M059J (cell line): ENCODE measurements around the gene SORCS3. TPM values are rescaled to one million over a fixed set of nuclear protein-coding genes. Genes with fewer than 3 reads are reported as not detected.

Source experiments
- DNase-seq: peaks from one replicate; pipeline ENCODE4 v3.0.0-alpha.2; 2012; ENCODE audit warnings: low read depth
- total RNA-seq: library from RNA; depleted of rRNA; stranded (reverse); fragments of >200 nt; shearing (Covaris generic); gene quantifications from 2 replicates; pipeline ENCODE4 v1.2.3, GENCODE V29; 2014

SORCS3 gene
- total RNA-seq, 1 experiment from 2014 or later: not detected

DNA sequence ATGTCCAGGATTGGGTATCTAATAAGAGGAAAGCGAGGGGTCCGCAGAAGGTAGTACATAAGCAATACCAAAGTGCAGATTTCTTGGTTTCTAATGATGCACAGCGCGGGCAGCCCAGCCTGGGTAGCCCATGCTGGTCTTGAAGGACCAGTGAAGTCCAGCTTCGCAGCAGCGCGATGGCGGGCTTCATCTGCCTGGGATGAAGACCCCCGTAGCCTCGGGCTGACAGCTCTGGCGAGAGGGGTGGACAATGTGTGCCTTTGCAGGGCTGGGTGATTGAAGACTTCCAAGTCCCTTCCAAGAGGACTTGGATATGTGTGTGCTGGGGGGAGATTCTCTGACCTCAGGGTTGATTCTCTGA is 2.2 kb downstream of the SORCS3 start:
- DNase-seq: no peak

DNA sequence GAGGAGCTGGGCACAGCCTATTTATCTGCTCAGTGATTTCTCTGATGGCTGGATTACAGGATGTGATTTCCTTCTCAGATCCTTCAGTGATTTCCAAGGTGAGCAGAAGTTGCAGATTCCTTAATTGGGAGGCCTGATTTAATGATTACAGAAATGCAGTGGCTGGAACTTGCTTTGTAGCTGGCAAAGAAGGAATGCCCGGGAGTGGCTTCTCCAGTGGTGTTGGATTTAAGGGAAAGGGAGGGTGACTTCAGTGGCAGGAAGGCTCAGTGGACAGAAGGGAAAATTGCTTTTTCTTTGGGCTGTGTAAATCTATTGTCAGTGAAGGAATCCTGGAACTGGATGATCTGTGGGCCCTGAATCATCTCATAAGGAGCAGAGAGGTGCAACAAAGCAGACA is 5.1 kb downstream of the SORCS3 start:
- no peak for DNase-seq

DNA sequence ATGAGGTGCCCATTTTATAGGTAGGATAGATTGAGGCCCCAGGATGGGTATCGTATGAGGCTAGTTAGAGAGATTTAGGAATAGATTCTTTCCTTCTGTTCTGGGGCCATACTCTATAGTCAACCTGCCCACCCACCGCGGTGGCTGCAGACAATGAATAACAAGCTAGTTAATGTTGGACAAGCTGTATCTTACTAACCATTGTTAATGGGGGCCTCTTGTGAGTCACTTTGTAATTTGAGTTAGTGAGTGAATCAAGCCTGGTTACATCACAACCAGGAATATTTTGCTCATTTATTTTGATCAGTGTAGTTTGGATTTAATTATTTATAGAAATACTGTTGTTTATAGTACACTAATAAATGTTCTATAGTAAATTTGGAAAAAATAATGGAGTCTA is 7.3 kb downstream of the SORCS3 start:
- DNase-seq: no peak

DNA sequence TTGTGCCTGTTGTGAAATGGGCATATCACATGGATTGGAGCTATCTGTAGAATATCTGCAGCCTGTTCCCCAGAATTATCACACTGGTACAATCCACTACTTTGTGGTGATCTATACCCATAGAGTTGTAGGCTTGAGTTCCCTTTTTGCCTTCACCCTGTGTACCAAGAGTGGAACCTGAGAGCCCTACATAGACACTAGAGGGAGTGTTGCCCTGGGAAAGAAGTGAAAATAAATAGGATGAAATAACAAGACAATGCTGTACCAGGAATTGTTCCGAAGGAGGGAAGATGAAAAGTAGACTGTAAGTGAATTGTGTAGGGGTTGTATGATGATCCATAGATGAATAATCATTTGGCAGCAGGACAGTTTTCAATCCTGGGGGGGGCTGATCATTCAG is 9.0 kb downstream of the SORCS3 start:
- no peak for DNase-seq

DNA sequence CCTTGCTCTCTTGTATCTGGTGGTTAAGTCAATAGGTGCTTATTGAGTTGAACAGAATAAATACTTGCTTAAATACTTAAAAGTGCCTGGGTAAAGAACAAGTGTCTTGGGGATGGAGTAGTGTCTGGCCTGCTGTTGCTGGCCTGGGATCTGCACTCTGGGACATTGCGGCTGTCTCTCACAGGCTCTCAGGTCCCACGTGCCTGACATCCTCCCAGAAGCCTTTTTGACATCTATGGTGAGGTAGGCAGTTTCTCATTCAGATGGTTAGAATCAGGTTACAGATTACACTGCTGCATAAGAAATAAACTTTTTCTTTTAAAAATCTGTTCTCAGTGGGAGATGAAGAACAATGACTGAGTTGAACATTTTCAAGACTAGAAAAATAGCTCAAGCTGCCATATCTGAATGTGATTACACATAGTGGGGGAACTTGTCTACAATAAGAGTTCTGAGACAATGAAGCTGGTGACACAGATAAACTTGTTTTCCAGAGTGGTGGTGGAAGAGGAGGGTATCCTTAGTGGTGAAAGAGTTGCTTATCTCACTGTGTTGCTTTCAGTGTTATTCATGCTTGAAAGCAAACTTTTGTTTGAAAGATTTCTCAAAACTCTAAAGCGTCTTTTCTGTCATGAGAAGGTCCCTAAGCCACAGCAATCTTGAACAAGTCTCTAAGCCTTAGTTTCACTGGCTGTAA is 9.7 kb downstream of the SORCS3 start:
- DNase-seq: no peak

DNA sequence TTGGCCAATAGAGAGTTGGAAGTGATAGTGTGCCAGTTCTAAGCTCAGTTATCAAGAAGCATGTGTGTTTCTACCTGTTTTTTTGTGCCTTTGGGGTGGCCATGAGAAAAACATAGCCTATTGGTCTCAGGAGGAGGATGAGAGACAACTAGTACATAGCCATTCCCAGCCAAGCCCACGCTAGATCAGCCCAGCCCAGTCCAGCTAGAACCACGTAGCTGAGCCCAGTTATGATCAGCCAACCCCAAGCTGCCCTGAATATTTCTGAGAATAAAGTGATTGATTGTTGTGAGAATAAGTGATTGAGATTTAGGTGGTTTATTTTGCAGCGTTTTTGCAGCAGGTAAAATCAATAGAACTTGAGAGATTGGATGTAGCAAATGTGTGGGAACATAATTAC is 15.9 kb downstream of the SORCS3 start:
- DNase-seq: no peak

DNA sequence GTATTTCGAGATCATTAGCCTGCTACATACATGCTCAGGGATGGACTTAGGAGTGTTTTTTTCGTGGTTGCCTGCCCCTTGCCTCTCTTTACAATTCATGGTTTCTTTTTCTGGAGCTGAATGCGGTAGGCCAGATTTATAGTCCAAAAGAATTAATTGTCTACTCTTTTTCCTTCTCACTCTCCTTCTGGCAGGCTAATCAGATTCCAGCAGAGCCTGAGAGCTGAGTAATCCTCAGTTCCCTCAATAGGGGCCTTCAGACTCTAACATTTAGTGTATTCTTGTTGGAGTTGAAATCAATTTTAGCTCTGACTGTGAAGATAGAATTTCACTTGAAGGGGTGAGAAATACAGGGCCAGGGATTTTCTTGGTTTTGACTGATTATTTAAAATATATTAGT is 16.4 kb downstream of the SORCS3 start:
- DNase-seq: no peak

DNA sequence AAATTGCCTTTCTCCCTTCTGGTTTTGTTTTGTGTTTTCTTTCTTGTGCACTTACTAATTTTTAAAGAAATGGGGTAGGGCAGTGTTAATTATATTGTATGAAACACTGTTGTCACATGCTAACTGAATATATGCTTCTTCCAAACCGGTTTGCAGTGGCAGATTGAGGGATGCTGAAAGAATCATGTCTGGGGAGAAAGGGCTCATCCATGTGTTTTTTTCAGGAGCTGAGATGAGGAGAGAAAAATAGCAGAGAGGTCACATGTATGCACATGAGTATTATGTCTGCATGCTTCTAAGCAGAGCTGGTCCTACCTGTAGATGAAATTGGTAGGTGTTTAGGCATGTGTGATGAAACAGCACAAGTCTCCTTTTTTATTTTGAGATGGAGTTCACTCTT is 17.0 kb downstream of the SORCS3 start:
- DNase-seq: no peak

DNA sequence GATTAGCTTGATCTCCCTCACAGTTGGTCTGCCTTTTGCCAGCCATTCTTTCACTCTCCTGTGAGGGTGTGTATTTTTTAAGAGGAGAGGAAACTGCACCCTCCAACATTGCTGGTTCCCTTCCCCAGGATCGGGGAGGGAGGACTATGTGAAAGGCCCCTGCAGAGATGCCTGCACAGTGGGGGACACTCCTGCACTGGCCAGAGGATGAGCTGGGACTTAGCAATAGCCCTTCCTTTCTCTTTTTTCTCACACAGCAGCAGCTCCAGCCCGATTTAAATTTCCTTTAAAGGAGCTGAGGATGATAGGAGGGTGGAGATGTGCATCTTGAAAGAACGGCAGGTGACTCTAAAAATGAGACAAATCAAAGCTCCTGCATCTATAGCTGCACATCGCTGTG is 18.7 kb downstream of the SORCS3 start:
- no peak for DNase-seq

DNA sequence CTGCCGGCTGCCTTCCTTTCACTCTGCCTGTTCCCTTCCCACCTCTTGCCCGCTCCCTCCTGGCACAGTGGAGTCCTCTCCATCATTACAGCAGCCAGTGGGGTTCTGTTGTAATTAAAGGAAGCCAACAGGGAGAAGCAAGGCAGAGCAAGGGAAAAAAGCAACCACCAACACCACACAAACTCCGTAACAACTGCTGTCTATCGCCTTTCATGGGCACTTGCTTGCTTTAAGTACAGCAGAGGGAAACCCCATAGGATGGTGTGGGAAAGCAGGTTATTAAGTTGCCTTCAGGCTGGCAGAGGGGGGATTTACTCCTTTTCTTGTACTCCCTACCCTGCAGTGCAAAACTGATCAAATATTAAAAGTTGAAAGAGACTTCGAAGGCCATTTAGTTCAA is 22.0 kb downstream of the SORCS3 start:
- DNase-seq: no peak

DNA sequence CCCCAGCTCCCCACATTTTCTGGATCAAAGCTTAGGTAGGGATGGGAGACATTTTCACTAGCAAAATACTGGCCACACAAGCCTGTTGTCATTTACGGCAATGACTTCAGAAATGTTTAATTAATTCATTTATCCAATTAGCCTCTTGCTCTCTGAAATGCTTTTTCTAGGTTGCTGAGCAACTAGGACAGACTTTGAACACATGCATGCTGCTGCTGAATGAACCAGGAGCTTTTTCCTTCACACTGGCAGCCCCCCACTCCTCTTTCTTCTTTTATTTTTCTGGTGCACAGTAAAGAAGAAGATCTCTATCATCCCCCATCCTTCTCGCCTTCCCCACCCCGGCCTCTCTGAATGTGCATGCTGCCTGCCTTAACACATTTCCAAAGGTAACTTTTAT is 22.5 kb downstream of the SORCS3 start:
- no peak for DNase-seq

DNA sequence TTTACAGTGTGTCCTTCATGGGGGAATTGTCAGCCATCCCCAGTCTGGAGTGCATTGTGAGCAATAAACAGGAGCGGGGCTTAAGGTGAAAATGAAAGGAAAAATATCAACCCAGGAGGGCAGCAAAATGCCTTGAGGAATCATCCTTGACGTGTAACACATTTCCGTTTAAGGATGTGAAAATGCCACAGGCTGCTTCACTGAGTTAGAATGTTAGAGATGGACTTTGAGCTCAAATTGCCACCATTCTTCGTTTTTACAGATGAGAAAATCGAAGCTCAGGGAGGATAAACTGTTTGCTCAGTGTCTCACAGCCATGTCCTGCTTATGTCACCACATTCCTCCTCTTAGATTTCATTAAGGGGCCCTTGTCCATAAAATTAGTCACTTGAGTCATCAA is 23.1 kb downstream of the SORCS3 start:
- DNase-seq: peak; percentile 9

DNA sequence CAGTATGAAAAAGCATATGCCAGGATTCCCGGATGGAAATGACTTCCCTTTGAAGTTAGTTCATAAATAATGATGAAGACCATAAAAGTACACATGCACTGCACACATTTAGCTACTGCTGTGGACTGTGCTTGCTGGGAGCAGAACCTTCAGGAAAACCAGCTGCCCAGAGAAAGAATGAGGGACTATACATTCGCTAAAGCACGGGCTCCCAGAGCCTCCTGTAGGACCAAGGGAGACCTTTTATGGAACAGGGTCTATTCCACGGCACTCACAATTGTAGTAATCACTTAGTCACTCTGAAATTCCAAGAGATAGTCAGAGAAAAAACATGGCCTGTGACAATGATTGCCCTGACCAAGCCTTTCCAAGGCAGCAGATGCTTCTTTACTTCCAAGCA is 24.1 kb downstream of the SORCS3 start:
- no peak for DNase-seq

DNA sequence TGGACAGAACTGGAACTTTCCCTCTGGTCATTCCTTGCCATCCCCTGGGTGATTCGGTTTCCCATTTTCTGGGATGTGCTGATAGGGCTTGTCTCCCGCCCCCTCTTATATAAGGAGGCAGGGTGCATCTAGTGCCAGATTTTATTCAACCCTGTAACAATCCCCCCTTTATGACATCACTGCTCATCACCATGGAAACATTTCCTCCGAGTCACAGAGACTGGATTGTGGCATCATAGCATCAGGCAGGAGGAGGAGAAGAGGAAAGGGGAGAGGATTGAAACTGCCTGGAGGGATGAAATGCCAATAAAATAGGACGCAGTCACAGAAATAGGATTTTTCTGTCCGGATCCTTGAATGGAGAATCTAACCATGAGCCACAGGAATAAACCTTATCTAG is 25.0 kb downstream of the SORCS3 start:
- no peak for DNase-seq

DNA sequence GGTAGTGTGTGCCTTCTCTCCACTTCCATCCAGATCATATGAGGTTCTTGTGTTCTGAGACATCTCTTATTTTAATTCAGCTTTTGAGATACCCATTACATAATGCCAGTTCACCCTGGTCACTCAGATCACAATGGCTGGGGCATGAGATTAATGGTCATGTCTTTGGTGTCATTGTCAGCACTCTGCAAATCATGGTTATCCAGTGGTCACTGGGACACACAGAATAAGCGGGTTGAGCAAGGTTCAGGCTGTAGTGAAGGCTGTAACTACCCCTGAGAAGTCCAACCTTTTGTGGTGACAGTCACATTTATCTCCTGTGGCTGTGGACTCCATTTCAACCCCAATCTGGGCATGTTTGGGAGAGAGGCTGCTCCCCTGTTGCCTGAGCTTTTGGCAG is 35.8 kb downstream of the SORCS3 start:
- DNase-seq: no peak

DNA sequence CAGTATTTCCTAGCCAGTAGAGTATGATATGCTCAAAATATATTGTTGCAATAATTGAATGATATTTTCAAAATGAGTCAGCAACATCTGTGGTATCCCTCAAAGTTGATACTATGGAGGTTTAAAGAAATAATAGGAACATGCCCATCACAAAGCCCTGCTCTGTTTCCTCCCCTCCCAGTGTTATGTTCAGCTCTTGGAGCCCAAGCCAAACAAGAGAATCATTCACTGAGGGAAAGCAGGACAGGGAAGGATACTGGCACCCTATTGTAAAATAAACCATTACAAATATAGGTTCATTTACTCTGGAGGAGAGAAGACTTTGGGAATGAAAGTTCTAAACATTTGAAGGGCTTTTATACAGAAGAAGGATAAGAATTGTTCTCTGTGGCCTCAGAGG is 37.6 kb downstream of the SORCS3 start:
- no peak for DNase-seq

DNA sequence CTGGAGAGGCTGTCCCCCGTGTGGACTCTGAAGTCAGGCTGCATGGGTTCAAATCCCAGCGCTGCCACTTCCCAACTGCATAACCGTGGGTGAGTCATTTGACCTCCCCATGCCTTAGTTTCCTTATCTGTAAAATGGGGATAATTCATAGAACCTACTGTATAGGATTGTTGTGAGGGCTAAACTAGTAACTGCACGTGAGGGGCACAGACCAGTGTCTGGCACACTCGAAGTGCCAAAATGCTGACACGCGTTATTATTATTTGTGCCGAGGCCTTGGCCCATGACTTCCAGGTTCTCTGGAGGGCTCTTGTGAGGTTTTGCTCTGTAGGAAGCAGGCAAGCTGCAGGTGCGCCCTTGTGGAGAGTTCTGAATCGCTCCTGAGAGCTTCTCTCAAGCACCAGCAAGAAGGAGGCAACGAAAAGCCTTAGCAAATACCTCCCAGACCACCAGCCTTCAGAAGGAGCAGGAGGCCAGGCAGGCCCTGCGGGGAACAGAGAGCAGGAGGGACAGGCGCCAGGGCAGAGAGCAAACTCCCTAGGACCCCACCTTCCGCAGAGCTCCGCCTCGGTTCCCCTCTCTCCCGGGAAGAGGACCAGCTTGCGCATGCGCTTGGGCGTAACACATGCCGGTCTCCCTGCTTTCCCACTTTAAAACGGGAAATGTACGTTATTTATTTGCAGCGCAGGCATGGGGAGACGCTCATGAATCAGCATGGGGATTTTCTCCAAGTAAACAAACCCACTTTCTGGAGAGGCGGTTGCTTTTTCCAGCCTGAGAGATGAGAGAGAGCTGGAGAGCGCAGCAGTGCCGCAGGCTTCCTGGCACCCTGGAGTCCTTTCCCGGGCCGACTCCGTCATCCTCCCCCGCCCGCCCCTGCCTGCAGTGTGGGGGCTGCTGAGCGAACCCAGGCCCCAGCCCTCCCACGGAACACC is 39.6 kb downstream of the SORCS3 start:
- DNase-seq: peak; percentile 20

DNA sequence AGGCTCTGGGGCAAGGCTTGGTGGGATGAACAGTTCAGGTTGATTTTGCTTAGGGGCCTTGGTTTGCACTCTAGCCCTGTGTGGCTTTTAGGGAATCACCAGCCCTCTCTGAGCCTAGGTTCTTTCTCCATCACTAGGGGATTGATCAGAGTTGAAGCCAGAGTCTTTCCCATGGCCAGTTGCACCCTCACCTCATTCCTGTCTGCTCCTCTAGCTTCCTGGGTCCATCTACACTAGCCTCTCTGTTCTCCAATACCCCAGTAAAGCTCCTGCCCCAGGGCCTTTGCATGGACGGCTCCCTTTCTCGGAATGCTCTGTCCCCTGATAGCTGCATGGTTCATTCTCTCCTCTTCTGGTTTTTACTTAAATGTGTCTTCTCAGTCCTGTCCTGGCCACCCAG is 40.4 kb downstream of the SORCS3 start:
- DNase-seq: no peak

DNA sequence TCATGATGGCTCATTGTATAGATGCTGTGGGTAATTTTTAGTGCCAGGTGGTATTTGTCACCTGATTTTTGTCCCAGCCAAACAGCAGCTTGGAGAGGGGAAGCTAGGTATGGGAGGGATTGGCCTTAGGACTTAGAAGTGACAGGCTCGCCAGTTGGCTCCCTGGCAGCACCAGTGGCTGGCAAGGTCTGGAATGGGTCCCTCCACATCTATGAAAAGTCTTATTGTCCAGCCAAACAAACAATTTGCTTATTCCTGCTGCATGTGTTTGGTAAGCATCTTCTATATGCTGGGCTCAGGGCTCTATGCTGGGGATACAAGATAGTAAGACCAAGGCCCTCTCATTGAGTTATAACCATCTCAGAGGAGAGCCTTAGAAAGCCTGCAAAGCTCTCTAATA is 42.5 kb downstream of the SORCS3 start:
- DNase-seq: no peak

DNA sequence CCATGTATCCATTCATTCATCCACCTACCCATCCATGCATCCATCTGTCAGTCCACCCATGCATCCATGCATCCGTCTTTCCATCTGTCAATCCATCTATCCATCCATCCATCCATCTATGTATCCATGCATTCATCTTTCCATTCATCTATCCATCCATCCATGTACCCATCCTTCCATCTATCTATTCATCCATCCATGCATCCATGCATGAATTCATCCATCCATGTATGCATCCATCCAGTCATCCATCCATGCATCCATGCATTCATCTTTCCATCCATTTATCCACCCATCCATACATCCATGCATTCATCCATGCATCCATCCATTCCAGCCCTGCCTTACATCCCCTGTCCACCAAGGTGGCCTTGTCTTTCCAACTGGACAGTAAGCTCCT is 45.7 kb downstream of the SORCS3 start:
- no peak for DNase-seq

DNA sequence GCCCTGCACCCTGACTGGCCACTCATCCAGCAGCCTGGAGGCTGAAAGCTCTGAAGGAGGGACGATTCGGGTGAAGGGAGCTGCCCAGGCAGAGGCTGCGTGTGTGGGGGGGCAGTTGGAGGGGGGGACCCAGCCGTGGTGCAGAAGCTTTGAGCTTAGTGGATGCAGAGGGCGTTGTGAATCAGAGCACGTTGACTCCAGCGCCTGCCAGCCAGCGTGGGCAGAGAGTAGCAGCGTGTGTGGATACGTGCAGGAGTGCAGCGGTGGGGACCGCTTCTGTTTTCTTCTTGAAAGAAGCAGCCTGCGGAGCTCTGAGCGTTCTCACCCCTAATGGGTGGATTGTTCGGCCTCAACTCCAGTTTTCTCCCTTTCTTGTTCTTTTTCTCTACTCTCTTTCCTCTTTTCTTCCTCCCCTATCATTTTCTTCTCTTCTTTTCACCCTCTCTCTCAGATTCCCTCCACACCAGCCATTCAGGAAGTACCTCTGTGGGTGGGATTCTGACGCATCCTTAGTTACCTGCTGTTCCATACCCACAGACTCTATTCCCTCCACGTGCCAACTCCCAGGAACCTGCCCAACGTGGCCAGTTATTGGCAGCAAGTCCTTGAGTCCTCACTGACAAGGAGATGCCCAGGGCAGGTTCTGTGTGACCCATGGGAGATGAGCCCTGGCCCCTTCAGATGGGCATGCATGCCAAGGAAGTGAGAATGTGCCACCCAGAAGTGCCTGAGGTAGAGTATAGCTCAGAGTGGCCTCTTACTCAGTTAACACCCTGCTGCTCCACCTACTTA is 47.4 kb downstream of the SORCS3 start:
- DNase-seq: no peak

DNA sequence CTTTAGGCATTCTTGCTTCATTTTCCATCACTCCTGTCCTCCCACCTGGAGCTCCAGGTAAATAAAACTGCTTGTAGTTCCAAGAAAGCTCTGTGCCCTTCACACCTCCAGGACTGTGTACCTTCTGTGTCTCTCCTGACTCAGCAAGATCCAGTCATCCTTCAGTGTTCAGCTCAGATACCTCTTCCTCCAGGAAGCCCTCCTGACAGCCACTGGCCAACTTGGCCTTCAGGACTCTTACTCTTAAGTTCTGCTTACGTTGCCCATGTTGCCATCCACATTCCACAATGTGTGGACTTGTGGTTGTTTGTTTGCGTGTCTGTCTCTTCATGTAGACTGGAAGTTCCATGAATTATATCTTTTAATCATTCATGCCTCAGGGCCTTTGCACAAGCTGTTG is 48.0 kb downstream of the SORCS3 start:
- no peak for DNase-seq

DNA sequence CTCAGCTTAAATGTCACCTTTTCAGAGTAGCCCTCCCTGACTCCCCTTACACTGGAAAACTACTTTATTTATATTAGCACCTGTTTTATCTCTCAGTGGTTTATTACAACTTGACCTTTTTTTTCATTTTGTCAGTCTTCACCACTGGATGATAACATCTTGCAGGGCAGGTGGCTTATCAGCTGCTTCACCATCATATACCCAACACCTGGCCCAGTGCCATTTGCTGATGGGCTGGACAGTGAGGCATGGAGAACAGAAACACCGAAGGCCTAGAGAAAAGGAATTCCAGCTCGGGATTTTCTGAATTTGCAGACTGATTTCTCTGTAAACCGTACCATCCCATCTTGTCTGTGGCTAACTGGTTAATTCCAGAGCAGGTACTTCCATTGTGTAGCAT is 48.5 kb downstream of the SORCS3 start:
- DNase-seq: no peak
